H9 (cell line): ENCODE results near the gene ALX3. TPM values are rescaled to one million over a fixed set of nuclear protein-coding genes. Genes with fewer than 3 reads are reported as not detected.

ENCODE experiments used
- DNase-seq: peaks from one replicate; pipeline ENCODE4 v3.0.0-alpha.2; 2017
- H2AFZ ChIP-seq: one replicate; pipeline ENCODE4 v1.6.1; 2013; ENCODE audit warnings: mild to moderate bottlenecking, low read length, control low read depth, moderate library complexity
- H2AK5ac ChIP-seq: 2 replicates; pipeline ENCODE4 v1.6.1; 2013; ENCODE audit warnings: low read length, control low read depth, mixed read lengths; ENCODE audit not compliant: insufficient read length
- H2BK120ac ChIP-seq: one replicate; pipeline ENCODE4 v1.6.1; 2013; ENCODE audit warnings: low read depth, mild to moderate bottlenecking, low read length, control low read depth, inconsistent platforms; ENCODE audit not compliant: poor library complexity, severe bottlenecking
- H2BK12ac ChIP-seq: 2 replicates; pipeline ENCODE4 v1.6.1; 2013; ENCODE audit warnings: low read length, control low read depth, mixed read lengths, low read depth; ENCODE audit not compliant: insufficient read length
- H2BK15ac ChIP-seq: 2 replicates; pipeline ENCODE4 v1.6.1; 2013; ENCODE audit warnings: low read depth, low read length, control low read depth
- H2BK20ac ChIP-seq: one replicate; pipeline ENCODE4 v1.6.1; 2013; ENCODE audit warnings: low read depth, mild to moderate bottlenecking, low read length, control low read depth, inconsistent platforms; ENCODE audit not compliant: poor library complexity, severe bottlenecking
- H2BK5ac ChIP-seq: 2 replicates; pipeline ENCODE4 v1.6.1; 2013; ENCODE audit warnings: low read length, control low read depth, mixed read lengths; ENCODE audit not compliant: insufficient read length
- H3K14ac ChIP-seq: 2 replicates; pipeline ENCODE4 v1.6.1; 2013; ENCODE audit warnings: low read length, control low read depth; ENCODE audit not compliant: insufficient read depth
- H3K18ac ChIP-seq: 2 replicates; pipeline ENCODE4 v1.6.1; 2013; ENCODE audit warnings: low read depth, mild to moderate bottlenecking, mixed read lengths, low read length, control low read depth; ENCODE audit not compliant: insufficient read length
- H3K23ac ChIP-seq: 2 replicates; pipeline ENCODE4 v1.6.1; 2013; ENCODE audit warnings: low read length, control low read depth, mixed read lengths, low read depth; ENCODE audit not compliant: insufficient read length
- H3K23me2 ChIP-seq: 2 replicates; pipeline ENCODE4 v1.6.1; 2013; ENCODE audit warnings: low read depth, mild to moderate bottlenecking, mixed read lengths, low read length, control low read depth; ENCODE audit not compliant: insufficient read length, poor library complexity, severe bottlenecking
- H3K27ac ChIP-seq: 2 replicates; pipeline ENCODE4 v1.5.1; 2013; ENCODE audit warnings: low read length, control low read depth, mixed read lengths, low read depth; ENCODE audit not compliant: insufficient read length
- H3K27me3 ChIP-seq: 2 replicates; pipeline ENCODE4 v1.6.1; 2013; ENCODE audit warnings: low read length, control low read depth, inconsistent platforms; ENCODE audit not compliant: insufficient read depth
- H3K4ac ChIP-seq: 2 replicates; pipeline ENCODE4 v1.6.1; 2013; ENCODE audit warnings: low read depth, mild to moderate bottlenecking, control low read depth, inconsistent platforms, low read length, moderate library complexity
- H3K4me1 ChIP-seq: 2 replicates; pipeline ENCODE4 v1.6.1; 2013; ENCODE audit warnings: low read length, control low read depth, inconsistent platforms; ENCODE audit not compliant: insufficient read depth
- H3K4me2 ChIP-seq: 2 replicates; pipeline ENCODE4 v1.6.1; 2013; ENCODE audit warnings: low read length, control low read depth, mixed read lengths; ENCODE audit not compliant: insufficient read length, insufficient read depth
- H3K56ac ChIP-seq: 2 replicates; pipeline ENCODE4 v1.6.1; 2013; ENCODE audit warnings: low read depth, mild to moderate bottlenecking, mixed read lengths, low read length, control low read depth; ENCODE audit not compliant: insufficient read length
- H3K79me1 ChIP-seq: 2 replicates; pipeline ENCODE4 v1.6.1; 2013; ENCODE audit warnings: low read depth, mild to moderate bottlenecking, moderate library complexity, low read length, control low read depth, inconsistent platforms; ENCODE audit not compliant: insufficient read depth, poor library complexity, severe bottlenecking
- H3K79me2 ChIP-seq: 2 replicates; pipeline ENCODE4 v1.6.1; 2013; ENCODE audit warnings: low read length, control low read depth, inconsistent platforms; ENCODE audit not compliant: insufficient read depth
- H3K9ac ChIP-seq: 2 replicates; pipeline ENCODE4 v1.6.1; 2013; ENCODE audit warnings: low read length, control low read depth, mixed read lengths; ENCODE audit not compliant: insufficient read length; ENCODE audit errors: extremely low read depth
- H3K9me3 ChIP-seq: one replicate; pipeline ENCODE4 v1.6.1; 2013; ENCODE audit warnings: low read depth, low read length, inconsistent platforms; ENCODE audit not compliant: control insufficient read depth
- H3T11ph ChIP-seq: one replicate; pipeline ENCODE4 v1.6.1; 2013; ENCODE audit warnings: mild to moderate bottlenecking, low read length, control low read depth, inconsistent platforms
- H4K20me1 ChIP-seq: one replicate; pipeline ENCODE4 v1.6.1; 2013; ENCODE audit not compliant: control insufficient read depth, insufficient read length, insufficient read depth
- H4K5ac ChIP-seq: 2 replicates; pipeline ENCODE4 v1.6.1; 2013; ENCODE audit warnings: low read depth, mild to moderate bottlenecking, mixed read lengths, low read length, control low read depth; ENCODE audit not compliant: insufficient read length
- H4K8ac ChIP-seq: replicated peaks from 2 replicates; pipeline ENCODE4 v1.6.1; 2013; ENCODE audit warnings: low read length, control low read depth, mixed read lengths, low read depth; ENCODE audit not compliant: insufficient read length
- H4K91ac ChIP-seq: 2 replicates; pipeline ENCODE4 v1.6.1; 2013; ENCODE audit warnings: low read depth, mild to moderate bottlenecking, moderate library complexity, mixed read lengths, low read length, control low read depth; ENCODE audit not compliant: insufficient read length
- H3K27ac Mint-ChIP-seq, 3 experiments: 2 replicates in 2 of 3; 3 replicates in 1 of 3; pipeline ENCODE4 v1.8.0; 2020 to 2021; ENCODE audit warnings: mixed read lengths in 3 of 3, mild to moderate bottlenecking in 1 of 3, moderate library complexity in 1 of 3
- H3K27me3 Mint-ChIP-seq: 2 replicates; pipeline ENCODE4 v1.8.0; 2021; ENCODE audit warnings: low read depth, mild to moderate bottlenecking, moderate library complexity, mixed read lengths
- H3K36me3 Mint-ChIP-seq, 3 experiments: 2 replicates in 2 of 3; 3 replicates in 1 of 3; pipeline ENCODE4 v1.8.0; 2020 to 2021; ENCODE audit warnings: low read depth in 3 of 3, mixed read lengths in 3 of 3; ENCODE audit not compliant: insufficient read depth in 1 of 3
- H3K4me1 Mint-ChIP-seq, 2 experiments: 2 replicates each; pipeline ENCODE4 v1.8.0; 2020; ENCODE audit warnings: mixed read lengths in 2 of 2
- H3K4me3 Mint-ChIP-seq, 2 experiments: 2 replicates in 1 of 2; 3 replicates in 1 of 2; pipeline ENCODE4 v1.8.0; 2020 to 2021; ENCODE audit warnings: mild to moderate bottlenecking in 2 of 2, mixed read lengths in 2 of 2, moderate library complexity in 1 of 2
- H3K9me3 Mint-ChIP-seq, 2 experiments: 2 replicates in 1 of 2; 3 replicates in 1 of 2; pipeline ENCODE4 v1.8.0; 2020; ENCODE audit warnings: mild to moderate bottlenecking in 2 of 2, mixed read lengths in 2 of 2, moderate library complexity in 1 of 2
- CTCF ChIP-seq: fragments of 200-600 bp; sonication (generic); conservative IDR thresholded peaks from 3 replicates; pipeline ENCODE4 v1.8.0; 2021; ENCODE audit warnings: antibody characterized with exemption, mild to moderate bottlenecking
- WGBS: extraction: QIAGEN DNeasy Blood & Tissue Kit; methylation state at CpG from one replicate; pipeline ENCODE4 v1.1.7; 2013; ENCODE audit warnings: missing lambda C conversion rate, low lambda C conversion rate, mixed read lengths; ENCODE audit not compliant: insufficient read length; ENCODE audit errors: extremely low coverage; 5-methylcytosine and 5-hydroxymethylcytosine counted together
- total RNA-seq: library from RNA; stranded (reverse); gene quantifications from 2 replicates; pipeline ENCODE4 v1.2.1, GENCODE V29; 2021

The ALX3 gene
- total RNA-seq, 1 experiment from 2014 or later = not detected

GRCh38 chr1:110047463-110047862 lies 23.0 kb downstream of the ALX3 start:
- Histone ChIP-seq H3K27me3 (no peaks in the 10 kb centered on the region), H2AK5ac (no peak overlapping the region), H3K56ac (no peak overlapping the region), H2BK5ac (no peak overlapping the region), H2BK120ac (no peak overlapping the region), H4K8ac (no peak overlapping the region), H2AFZ (no peak overlapping the region), H4K91ac (no peak overlapping the region), H3K23ac (no peak overlapping the region), H3K79me2 (no peaks in the 10 kb centered on the region), H4K5ac (no peak overlapping the region), H3K4ac (no peak overlapping the region), H2BK12ac (no peak overlapping the region), H3K4me2 (no peak overlapping the region), H2BK20ac (no peak overlapping the region), H3K4me1 (no peaks in the 10 kb centered on the region), H3K9me3 (no peaks in the 10 kb centered on the region), H3K14ac (no peak overlapping the region), H3T11ph (no peak overlapping the region), H3K9ac (no peak overlapping the region), H3K18ac (no peak overlapping the region), H3K79me1 (no peaks in the 10 kb centered on the region), H2BK15ac (no peak overlapping the region), H3K27ac (no peak overlapping the region), H3K23me2 (no peaks in the 10 kb centered on the region), H4K20me1 (no peaks in the 10 kb centered on the region)
- H3K4me3 Mint-ChIP-seq = no peak overlapping the region
- no peak for DNase-seq
- no peak overlapping the region for H3K27ac Mint-ChIP-seq
- no peaks in the 10 kb centered on the region for H3K4me1 Mint-ChIP-seq
- no peak for TF ChIP-seq CTCF
- peaks cover 53 to 96% (median 90%) of the 10 kb centered on the region in 3 experiments; a peak in 6 of 7 replicates for H3K36me3 Mint-ChIP-seq
- H3K9me3 Mint-ChIP-seq = no peaks in the 10 kb centered on the region
- H3K27me3 Mint-ChIP-seq = no peaks in the 10 kb centered on the region
- no CpG with 5 or more reads among the region's 3 CpGs for WGBS
